Loucy (cell line): ENCODE data around the gene CPXM2.

Source experiments
- H2AFZ ChIP-seq: fragments of 200-600 bp; sonication (generic); 2 replicates; pipeline ENCODE4 v1.6.0; 2016; ENCODE audit warnings: antibody characterized with exemption, mild to moderate bottlenecking, low read length, moderate library complexity
- H3F3A ChIP-seq: fragments of 200-600 bp; 2 replicates; pipeline ENCODE4 v1.6.0; 2016; ENCODE audit warnings: antibody characterized with exemption, low read depth, mild to moderate bottlenecking
- H3K27me3 ChIP-seq: fragments of 200-600 bp; sonication (generic); 2 replicates; pipeline ENCODE4 v1.6.1; 2014; ENCODE audit warnings: low read length, mild to moderate bottlenecking; ENCODE audit not compliant: insufficient read depth, poor library complexity, severe bottlenecking
- H3K36me3 ChIP-seq: fragments of 200-600 bp; sonication (generic); 2 replicates; pipeline ENCODE4 v1.6.1; 2016; ENCODE audit warnings: low read length; ENCODE audit not compliant: insufficient read depth
- H3K4me1 ChIP-seq: fragments of 200-600 bp; sonication (generic); 2 replicates; pipeline ENCODE4 v1.5.1; 2014; ENCODE audit warnings: low read length, mild to moderate bottlenecking; ENCODE audit not compliant: insufficient read depth, poor library complexity, severe bottlenecking
- H3K4me2 ChIP-seq: fragments of 200-600 bp; sonication (generic); 2 replicates; pipeline ENCODE4 v1.6.0; 2014; ENCODE audit warnings: antibody characterized with exemption, low read length, low read depth, mild to moderate bottlenecking; ENCODE audit not compliant: poor library complexity, severe bottlenecking
- H3K4me3 ChIP-seq: fragments of 200-600 bp; sonication (generic); 2 replicates; pipeline ENCODE4 v1.5.1; 2014; ENCODE audit warnings: low read length, mild to moderate bottlenecking, mixed read lengths; ENCODE audit not compliant: poor library complexity, severe bottlenecking
- H3K79me2 ChIP-seq: fragments of 200-600 bp; sonication (generic); 2 replicates; pipeline ENCODE4 v1.6.1; 2014; ENCODE audit warnings: low read length; ENCODE audit not compliant: insufficient read depth
- H3K9ac ChIP-seq: fragments of 200-600 bp; sonication (generic); 2 replicates; pipeline ENCODE4 v1.6.0; 2014; ENCODE audit warnings: mild to moderate bottlenecking, low read depth, low read length, moderate library complexity; ENCODE audit not compliant: poor library complexity, severe bottlenecking
- H3K9me2 ChIP-seq: fragments of 200-600 bp; sonication (generic); replicated peaks from 2 replicates; pipeline ENCODE4 v1.6.1; 2016; ENCODE audit warnings: low read depth, low read length, mixed read lengths
- H3K9me3 ChIP-seq: fragments of 200-600 bp; sonication (generic); 2 replicates; pipeline ENCODE4 v1.6.1; 2014; ENCODE audit warnings: mild to moderate bottlenecking, antibody characterized with exemption, low read length, low read depth; ENCODE audit not compliant: insufficient read depth
- H4K20me1 ChIP-seq: fragments of 200-600 bp; sonication (generic); 2 replicates; pipeline ENCODE4 v1.6.0; 2014; ENCODE audit warnings: antibody characterized with exemption, low read length, mild to moderate bottlenecking; ENCODE audit not compliant: insufficient read depth, poor library complexity, severe bottlenecking
- CTCF ChIP-seq: fragments of 200-600 bp; sonication (generic); conservative IDR thresholded peaks from 2 replicates; pipeline ENCODE4 v1.5.1; 2014; ENCODE audit warnings: mild to moderate bottlenecking, antibody characterized with exemption, low read length
- EZH2phosphoT487 ChIP-seq: fragments of 200-600 bp; IDR thresholded peaks from 2 replicates; pipeline ENCODE4 v1.6.1; 2018; ENCODE audit warnings: antibody characterized with exemption, mild to moderate bottlenecking, moderate library complexity, borderline replicate concordance

Gene CPXM2

GRCh38 chr10:123746520-123746919 is 145.1 kb downstream of the CPXM2 start:
- TF ChIP-seq EZH2phosphoT487 (no peak), CTCF (no peak)
- Histone ChIP-seq H3K4me3 (no peak overlapping the region), H3K9ac (no peak overlapping the region)

GRCh38 chr10:123746061-123746460 is 145.5 kb downstream of the CPXM2 start:
- Histone ChIP-seq H3K4me1 (no peaks in the 10 kb centered on the region), H3K36me3 (no peaks in the 10 kb centered on the region), H3K4me2 (no peak overlapping the region), H3K9ac (no peak overlapping the region), H3F3A (no peaks in the 10 kb centered on the region), H3K4me3 (no peak overlapping the region), H4K20me1 (no peaks in the 10 kb centered on the region), H2AFZ (no peak overlapping the region), H3K79me2 (no peaks in the 10 kb centered on the region), H3K9me2 (no peaks in the 10 kb centered on the region), H3K27me3 (no peaks in the 10 kb centered on the region), H3K9me3 (peaks cover 10% of the 10 kb centered on the region; the same call in 1 of the 2 replicates)
- no peak for TF ChIP-seq CTCF
- no peak for TF ChIP-seq EZH2phosphoT487

More at GRCh38 chr10:123746520-123746919, 145.1 kb downstream of the CPXM2 start:
- H3K4me1 ChIP-seq: no peaks in the 10 kb centered on the region
- no peak overlapping the region for H2AFZ ChIP-seq
- no peaks in the 10 kb centered on the region for H3F3A ChIP-seq
- no peaks in the 10 kb centered on the region for H3K9me2 ChIP-seq
- H3K27me3 ChIP-seq: no peaks in the 10 kb centered on the region
- H3K79me2 ChIP-seq: no peaks in the 10 kb centered on the region
- peaks cover 9% of the 10 kb centered on the region; the same call in 1 of the 2 replicates for H3K9me3 ChIP-seq
- H3K4me2 ChIP-seq: no peak overlapping the region
- no peaks in the 10 kb centered on the region for H4K20me1 ChIP-seq
- no peaks in the 10 kb centered on the region for H3K36me3 ChIP-seq

- no peak overlapping the region for H3K4me2 ChIP-seq
- no peaks in the 10 kb centered on the region for H3F3A ChIP-seq
- no peaks in the 10 kb centered on the region for H3K79me2 ChIP-seq
- no peak overlapping the region for H2AFZ ChIP-seq
- H3K4me3 ChIP-seq: no peak overlapping the region
- no peaks in the 10 kb centered on the region for H3K9me2 ChIP-seq
- no peaks in the 10 kb centered on the region for H4K20me1 ChIP-seq
- H3K9ac ChIP-seq: no peak overlapping the region
- TF ChIP-seq EZH2phosphoT487 (no peak), CTCF (no peak)
- H3K36me3 ChIP-seq: no peaks in the 10 kb centered on the region
- peaks cover 10% of the 10 kb centered on the region; the same call in 1 of the 2 replicates for H3K9me3 ChIP-seq
- H3K4me1 ChIP-seq: no peaks in the 10 kb centered on the region
- no peaks in the 10 kb centered on the region for H3K27me3 ChIP-seq
Measured at GRCh38 chr10:123744224-123744536, 147.4 kb downstream of the CPXM2 start.
